HEK293 (cell line): ENCODE data around the gene CCDC78.
A peak's percentile ranks its signal among the peaks of the same experiment; 100 is the strongest.

Experiments used
- KLF7 ChIP-seq: fragments of 450-650 bp; formaldehyde crosslinking; IDR thresholded peaks from 2 replicates; pipeline ENCODE4 v1.5.1; 2016; ENCODE audit warnings: missing biosample characterization, missing genetic modification characterization, borderline replicate concordance
- PRDM4 ChIP-seq: fragments of 450-650 bp; formaldehyde crosslinking; IDR thresholded peaks from 2 replicates; pipeline ENCODE4 v1.5.1; 2017; ENCODE audit warnings: missing biosample characterization, missing genetic modification characterization
- SALL2 ChIP-seq: fragments of 450-650 bp; formaldehyde crosslinking; IDR thresholded peaks from 2 replicates; pipeline ENCODE4 v1.5.0; 2017; ENCODE audit warnings: missing biosample characterization, mild to moderate bottlenecking, missing genetic modification characterization, borderline replicate concordance
- TSHZ1 ChIP-seq: fragments of 450-650 bp; formaldehyde crosslinking; IDR thresholded peaks from 2 replicates; pipeline ENCODE4 v1.5.1; 2016; ENCODE audit warnings: missing biosample characterization, missing genetic modification characterization, borderline replicate concordance
- ZBTB21 ChIP-seq: fragments of 450-650 bp; formaldehyde crosslinking; IDR thresholded peaks from 2 replicates; pipeline ENCODE4 v1.5.1; 2017; ENCODE audit warnings: missing biosample characterization, missing genetic modification characterization
- ZNF19 ChIP-seq: fragments of 450-650 bp; formaldehyde crosslinking; IDR thresholded peaks from 2 replicates; pipeline ENCODE4; 2016; ENCODE audit warnings: missing biosample characterization, missing genetic modification characterization, low read depth
- ZNF2 ChIP-seq: fragments of 450-650 bp; formaldehyde crosslinking; IDR thresholded peaks from 2 replicates; pipeline ENCODE4 v1.5.1; 2016; ENCODE audit warnings: missing biosample characterization, missing genetic modification characterization
- ZNF214 ChIP-seq: fragments of 450-650 bp; formaldehyde crosslinking; IDR thresholded peaks from 2 replicates; pipeline ENCODE4 v1.5.1; 2017; ENCODE audit warnings: missing biosample characterization, mild to moderate bottlenecking, missing genetic modification characterization, borderline replicate concordance
- ZNF223 ChIP-seq: fragments of 450-650 bp; formaldehyde crosslinking; IDR thresholded peaks from 2 replicates; pipeline ENCODE4 v1.5.1; 2016; ENCODE audit warnings: missing biosample characterization, missing genetic modification characterization
- ZNF335 ChIP-seq: fragments of 450-650 bp; formaldehyde crosslinking; conservative IDR thresholded peaks from 2 replicates; pipeline ENCODE4 v1.5.1; 2016; ENCODE audit warnings: missing biosample characterization, missing genetic modification characterization
- ZNF362 ChIP-seq: fragments of 450-650 bp; formaldehyde crosslinking; IDR thresholded peaks from 2 replicates; pipeline ENCODE4 v1.5.1; 2016; ENCODE audit warnings: missing biosample characterization, missing genetic modification characterization
- ZNF501 ChIP-seq: fragments of 450-650 bp; formaldehyde crosslinking; IDR thresholded peaks from 2 replicates; pipeline ENCODE4 v1.5.1; 2016; ENCODE audit warnings: missing biosample characterization, missing genetic modification characterization
- ZNF544 ChIP-seq: fragments of 450-650 bp; formaldehyde crosslinking; IDR thresholded peaks from 2 replicates; pipeline ENCODE4 v1.5.0; 2017; ENCODE audit warnings: missing biosample characterization, missing genetic modification characterization
- ZNF549 ChIP-seq: fragments of 450-650 bp; IDR thresholded peaks from 2 replicates; pipeline ENCODE4 v1.5.1; 2018; ENCODE audit warnings: missing biosample characterization, missing genetic modification characterization, mild to moderate bottlenecking, inconsistent platforms, moderate library complexity
- ZNF558 ChIP-seq: fragments of 450-650 bp; formaldehyde crosslinking; IDR thresholded peaks from 2 replicates; pipeline ENCODE4 v1.5.1; 2016; ENCODE audit warnings: missing biosample characterization, missing genetic modification characterization
- ZNF677 ChIP-seq: fragments of 450-650 bp; IDR thresholded peaks from 2 replicates; pipeline ENCODE4 v1.5.0; 2018; ENCODE audit warnings: missing biosample characterization, mild to moderate bottlenecking, missing genetic modification characterization, moderate library complexity
- ZNF704 ChIP-seq: fragments of 450-650 bp; formaldehyde crosslinking; IDR thresholded peaks from 2 replicates; pipeline ENCODE4 v1.5.1; 2016; ENCODE audit warnings: missing biosample characterization, missing genetic modification characterization
- ZNF791 ChIP-seq: fragments of 450-650 bp; formaldehyde crosslinking; IDR thresholded peaks from 2 replicates; pipeline ENCODE4 v1.5.1; 2016; ENCODE audit warnings: missing biosample characterization, missing genetic modification characterization
- ZNF837 ChIP-seq: fragments of 450-650 bp; formaldehyde crosslinking; IDR thresholded peaks from 2 replicates; pipeline ENCODE4 v1.5.1; 2016; ENCODE audit warnings: missing biosample characterization, missing genetic modification characterization
- TF ChIP-seq, protein P1 (sequence below): fragments of 450-650 bp; formaldehyde crosslinking; IDR thresholded peaks from 2 replicates; pipeline ENCODE4 v1.5.1; 2017; ENCODE audit warnings: missing biosample characterization, missing genetic modification characterization
- TF ChIP-seq, protein P2 (sequence below): fragments of 450-650 bp; formaldehyde crosslinking; IDR thresholded peaks from 2 replicates; pipeline ENCODE4 v1.5.1; 2017; ENCODE audit warnings: missing biosample characterization, missing genetic modification characterization
- TF ChIP-seq, protein P3 (sequence below): fragments of 450-650 bp; formaldehyde crosslinking; IDR thresholded peaks from 2 replicates; pipeline ENCODE4 v1.5.1; 2016; ENCODE audit warnings: missing biosample characterization, missing genetic modification characterization
- TF ChIP-seq, protein P4 (sequence below): fragments of 450-650 bp; formaldehyde crosslinking; IDR thresholded peaks from 2 replicates; pipeline ENCODE4 v1.5.1; 2016; ENCODE audit warnings: missing biosample characterization, missing genetic modification characterization, borderline replicate concordance

The CCDC78 gene

GRCh38 chr16:714558-715476, 11.4 kb downstream of the CCDC78 start, which contains the start of gene METRN (continued):
- no peak for TF ChIP-seq ZNF362 (tag by site-specific recombination)
- no peak for TF ChIP-seq ZNF223
- TF ChIP-seq KLF7 (tag by site-specific recombination): no peak
- TF ChIP-seq ZNF214 (tag by site-specific recombination): no peak
- TF ChIP-seq, protein P1, sequence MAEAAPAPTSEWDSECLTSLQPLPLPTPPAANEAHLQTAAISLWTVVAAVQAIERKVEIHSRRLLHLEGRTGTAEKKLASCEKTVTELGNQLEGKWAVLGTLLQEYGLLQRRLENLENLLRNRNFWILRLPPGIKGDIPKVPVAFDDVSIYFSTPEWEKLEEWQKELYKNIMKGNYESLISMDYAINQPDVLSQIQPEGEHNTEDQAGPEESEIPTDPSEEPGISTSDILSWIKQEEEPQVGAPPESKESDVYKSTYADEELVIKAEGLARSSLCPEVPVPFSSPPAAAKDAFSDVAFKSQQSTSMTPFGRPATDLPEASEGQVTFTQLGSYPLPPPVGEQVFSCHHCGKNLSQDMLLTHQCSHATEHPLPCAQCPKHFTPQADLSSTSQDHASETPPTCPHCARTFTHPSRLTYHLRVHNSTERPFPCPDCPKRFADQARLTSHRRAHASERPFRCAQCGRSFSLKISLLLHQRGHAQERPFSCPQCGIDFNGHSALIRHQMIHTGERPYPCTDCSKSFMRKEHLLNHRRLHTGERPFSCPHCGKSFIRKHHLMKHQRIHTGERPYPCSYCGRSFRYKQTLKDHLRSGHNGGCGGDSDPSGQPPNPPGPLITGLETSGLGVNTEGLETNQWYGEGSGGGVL (tag by site-specific recombination): peak; percentile 33
- no peak for TF ChIP-seq ZNF501
- no peak for TF ChIP-seq ZNF558 (tag by site-specific recombination)
- TF ChIP-seq ZNF544 (tag by site-specific recombination): no peak
- TF ChIP-seq, protein P2, sequence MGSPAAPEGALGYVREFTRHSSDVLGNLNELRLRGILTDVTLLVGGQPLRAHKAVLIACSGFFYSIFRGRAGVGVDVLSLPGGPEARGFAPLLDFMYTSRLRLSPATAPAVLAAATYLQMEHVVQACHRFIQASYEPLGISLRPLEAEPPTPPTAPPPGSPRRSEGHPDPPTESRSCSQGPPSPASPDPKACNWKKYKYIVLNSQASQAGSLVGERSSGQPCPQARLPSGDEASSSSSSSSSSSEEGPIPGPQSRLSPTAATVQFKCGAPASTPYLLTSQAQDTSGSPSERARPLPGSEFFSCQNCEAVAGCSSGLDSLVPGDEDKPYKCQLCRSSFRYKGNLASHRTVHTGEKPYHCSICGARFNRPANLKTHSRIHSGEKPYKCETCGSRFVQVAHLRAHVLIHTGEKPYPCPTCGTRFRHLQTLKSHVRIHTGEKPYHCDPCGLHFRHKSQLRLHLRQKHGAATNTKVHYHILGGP: no peak
- TF ChIP-seq ZNF791 (tag by site-specific recombination): no peak
- no peak for TF ChIP-seq ZNF837 (tag by site-specific recombination)
- TF ChIP-seq ZNF2 (tag by site-specific recombination): no peak
- TF ChIP-seq ZNF335 (tag by site-specific recombination): 0 out of 2 replicates have a peak, but pooled peaks have one; percentile 27
- no peak for TF ChIP-seq PRDM4
- TF ChIP-seq, protein P3, sequence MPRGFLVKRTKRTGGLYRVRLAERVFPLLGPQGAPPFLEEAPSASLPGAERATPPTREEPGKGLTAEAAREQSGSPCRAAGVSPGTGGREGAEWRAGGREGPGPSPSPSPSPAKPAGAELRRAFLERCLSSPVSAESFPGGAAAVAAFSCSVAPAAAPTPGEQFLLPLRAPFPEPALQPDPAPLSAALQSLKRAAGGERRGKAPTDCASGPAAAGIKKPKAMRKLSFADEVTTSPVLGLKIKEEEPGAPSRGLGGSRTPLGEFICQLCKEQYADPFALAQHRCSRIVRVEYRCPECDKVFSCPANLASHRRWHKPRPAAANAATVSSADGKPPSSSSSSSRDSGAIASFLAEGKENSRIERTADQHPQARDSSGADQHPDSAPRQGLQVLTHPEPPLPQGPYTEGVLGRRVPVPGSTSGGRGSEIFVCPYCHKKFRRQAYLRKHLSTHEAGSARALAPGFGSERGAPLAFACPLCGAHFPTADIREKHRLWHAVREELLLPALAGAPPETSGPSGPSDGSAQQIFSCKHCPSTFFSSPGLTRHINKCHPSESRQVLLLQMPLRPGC (tag by site-specific recombination): no peak
- TF ChIP-seq, protein P4, sequence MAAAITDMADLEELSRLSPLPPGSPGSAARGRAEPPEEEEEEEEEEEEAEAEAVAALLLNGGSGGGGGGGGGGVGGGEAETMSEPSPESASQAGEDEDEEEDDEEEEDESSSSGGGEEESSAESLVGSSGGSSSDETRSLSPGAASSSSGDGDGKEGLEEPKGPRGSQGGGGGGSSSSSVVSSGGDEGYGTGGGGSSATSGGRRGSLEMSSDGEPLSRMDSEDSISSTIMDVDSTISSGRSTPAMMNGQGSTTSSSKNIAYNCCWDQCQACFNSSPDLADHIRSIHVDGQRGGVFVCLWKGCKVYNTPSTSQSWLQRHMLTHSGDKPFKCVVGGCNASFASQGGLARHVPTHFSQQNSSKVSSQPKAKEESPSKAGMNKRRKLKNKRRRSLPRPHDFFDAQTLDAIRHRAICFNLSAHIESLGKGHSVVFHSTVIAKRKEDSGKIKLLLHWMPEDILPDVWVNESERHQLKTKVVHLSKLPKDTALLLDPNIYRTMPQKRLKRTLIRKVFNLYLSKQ (tag by site-specific recombination): no peak
- no peak for TF ChIP-seq SALL2 (tag by site-specific recombination)
- TF ChIP-seq ZNF549 (tag by site-specific recombination): no peak
- no peak for TF ChIP-seq ZNF19 (tag by site-specific recombination)
- TF ChIP-seq ZNF704 (tag by site-specific recombination): no peak
- no peak for TF ChIP-seq ZBTB21 (tag by site-specific recombination)
- no peak for TF ChIP-seq ZNF677 (tag by site-specific recombination)
- no peak for TF ChIP-seq TSHZ1
